NCI-H1417 treated with DMSO at 0.1 percent for 48 hours (cell line): ENCODE measurements around the gene NTN1.

Experiments used
- DNase-seq: peaks from one replicate; lab custom pipeline; 2025; lab: John Stamatoyannopoulos, UW

NTN1 gene

GRCh38 chr17:9006175-9006767, 15.0 kb upstream of the NTN1 start:
- DNase-seq: no peak

GRCh38 chr17:9007052-9007714, 14.1 kb upstream of the NTN1 start:
- DNase-seq: no peak

- no peak for DNase-seq
These were observed 12.2 kb upstream of the NTN1 start for GRCh38 chr17:9009096-9009495.

GRCh38 chr17:9009737-9010136, 11.6 kb upstream of the NTN1 start:
- DNase-seq: no peak

GRCh38 chr17:9011001-9011400, 10.3 kb upstream of the NTN1 start:
- DNase-seq: no peak

GRCh38 chr17:9016941-9017552, 4.3 kb upstream of the NTN1 start:
- no peak for DNase-seq

- no peak for DNase-seq
These were observed 2.6 kb upstream of the NTN1 start for GRCh38 chr17:9018726-9019125.

GRCh38 chr17:9020096-9020823, 1.1 kb upstream of the NTN1 start:
- no peak for DNase-seq

- DNase-seq: no peak
These were observed 519 bp upstream of the NTN1 start for GRCh38 chr17:9020824-9021157.

- DNase-seq: no peak
These were observed 772 bp downstream of the NTN1 start for GRCh38 chr17:9021992-9022572.

GRCh38 chr17:9022573-9023391, 1.5 kb downstream of the NTN1 start:
- DNase-seq: no peak

- DNase-seq: no peak
These were observed 2.3 kb downstream of the NTN1 start for GRCh38 chr17:9023392-9024218.

- no peak for DNase-seq
These were observed 3.2 kb downstream of the NTN1 start for GRCh38 chr17:9024497-9024896.

- DNase-seq: no peak
These were observed 5.4 kb downstream of the NTN1 start for GRCh38 chr17:9026741-9027140.

GRCh38 chr17:9028202-9028987, 7.1 kb downstream of the NTN1 start:
- no peak for DNase-seq

GRCh38 chr17:9028988-9029570, 7.8 kb downstream of the NTN1 start:
- DNase-seq: no peak

GRCh38 chr17:9032151-9032550, 10.8 kb downstream of the NTN1 start:
- DNase-seq: no peak

GRCh38 chr17:9032583-9032982, 11.3 kb downstream of the NTN1 start:
- DNase-seq: no peak

- no peak for DNase-seq
These were observed 13.9 kb downstream of the NTN1 start for GRCh38 chr17:9035249-9035648.

- DNase-seq: no peak
These were observed 15.0 kb downstream of the NTN1 start for GRCh38 chr17:9036336-9036735.
